ENCODE data around the gene SGCD.

- TF ChIP-seq SP1 (IDR thresholded peaks at IDR 0.05; ENCODE audit: low read depth) (no peak), POLR2A (IDR thresholded peaks at IDR 0.05; ENCODE audit: borderline replicate concordance, extremely low read depth, insufficient read depth, insufficient read length) (no peak), JUND (IDR thresholded peaks at IDR 0.05) (no peak), ZFX (IDR thresholded peaks at IDR 0.05) (no peak), EZH2phosphoT487 (IDR thresholded peaks at IDR 0.05; ENCODE audit: borderline replicate concordance) (no peak), CTCF (IDR thresholded peaks at IDR 0.05 in 2 of 3, conservative IDR thresholded peaks at IDR 0.05 in 1 of 3; ENCODE audit: borderline replicate concordance in 1 of 3, insufficient read depth in 1 of 3, low read depth in 2 of 3, low read length in 2 of 3) (no peak), EZH2 (IDR thresholded peaks at IDR 0.05) (no peak)
Observed at GRCh38 chr5:156340893-156341292, 13.9 kb downstream of the SGCD start.

Data from HCT116 (cell line).